Measurements from ENCODE around the gene UBE4B. TPM values are rescaled to one million over a fixed set of nuclear protein-coding genes. Genes with fewer than 3 reads are reported as not detected.

UBE4B gene
- total RNA-seq, 1 experiment from 2014 or later: 54.7 TPM

DNA sequence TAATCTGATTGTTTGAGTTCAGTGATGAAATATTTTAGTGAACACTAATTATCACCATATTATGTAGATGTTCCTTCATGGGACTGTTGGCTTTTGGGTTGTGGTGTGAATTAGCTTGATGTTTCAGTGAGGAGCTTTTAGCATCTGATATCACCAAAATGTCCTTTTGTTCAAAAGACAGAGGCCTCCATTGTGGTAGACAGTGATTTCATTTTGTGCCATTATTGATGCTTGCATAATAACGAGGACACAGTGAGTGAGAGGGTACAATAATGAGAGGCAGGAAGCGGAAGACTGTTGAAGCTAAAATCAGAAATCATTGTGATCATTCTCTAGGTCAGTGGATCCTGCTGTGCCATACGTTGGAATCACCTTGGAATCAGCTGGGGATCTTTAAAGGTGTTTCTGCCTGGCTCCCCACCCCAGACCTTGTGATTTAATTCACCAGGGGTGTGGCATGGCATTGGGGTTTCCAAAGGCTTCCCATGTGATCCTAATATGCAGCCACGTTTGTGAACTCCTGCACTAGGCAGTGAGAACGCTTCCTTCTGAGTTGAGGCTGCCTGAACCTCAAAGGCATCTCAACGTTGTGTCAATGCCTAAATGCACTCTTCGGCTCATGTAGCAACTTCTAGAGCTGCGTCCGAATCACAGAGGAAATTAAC lies 95.5 kb downstream of the UBE4B start:
- no peak overlapping the region for H3K4me3 ChIP-seq (ENCODE audit: low read depth in 2 of 2, low read length in 2 of 2)
- no peak overlapping the region for H3K27ac ChIP-seq (ENCODE audit: low read length)
- intact Hi-C loops (cut with micrococcal nuclease; ENCODE audit: unreplicated experiment): no loop called here
- TF ChIP-seq SIN3A (IDR thresholded peaks at IDR 0.05; ENCODE audit: borderline replicate concordance, insufficient read depth, low read depth, low read length) (no peak), REST (IDR thresholded peaks at IDR 0.05; ENCODE audit: insufficient read depth in 1 of 2, low read depth in 2 of 2, low read length in 1 of 2) (no peak), POLR2AphosphoS5 (IDR thresholded peaks at IDR 0.05; ENCODE audit: low read depth, low read length) (no peak), TCF7L2 (IDR thresholded peaks at IDR 0.05; ENCODE audit: low read depth, low read length) (no peak)
- TF ChIP-seq, protein P1, sequence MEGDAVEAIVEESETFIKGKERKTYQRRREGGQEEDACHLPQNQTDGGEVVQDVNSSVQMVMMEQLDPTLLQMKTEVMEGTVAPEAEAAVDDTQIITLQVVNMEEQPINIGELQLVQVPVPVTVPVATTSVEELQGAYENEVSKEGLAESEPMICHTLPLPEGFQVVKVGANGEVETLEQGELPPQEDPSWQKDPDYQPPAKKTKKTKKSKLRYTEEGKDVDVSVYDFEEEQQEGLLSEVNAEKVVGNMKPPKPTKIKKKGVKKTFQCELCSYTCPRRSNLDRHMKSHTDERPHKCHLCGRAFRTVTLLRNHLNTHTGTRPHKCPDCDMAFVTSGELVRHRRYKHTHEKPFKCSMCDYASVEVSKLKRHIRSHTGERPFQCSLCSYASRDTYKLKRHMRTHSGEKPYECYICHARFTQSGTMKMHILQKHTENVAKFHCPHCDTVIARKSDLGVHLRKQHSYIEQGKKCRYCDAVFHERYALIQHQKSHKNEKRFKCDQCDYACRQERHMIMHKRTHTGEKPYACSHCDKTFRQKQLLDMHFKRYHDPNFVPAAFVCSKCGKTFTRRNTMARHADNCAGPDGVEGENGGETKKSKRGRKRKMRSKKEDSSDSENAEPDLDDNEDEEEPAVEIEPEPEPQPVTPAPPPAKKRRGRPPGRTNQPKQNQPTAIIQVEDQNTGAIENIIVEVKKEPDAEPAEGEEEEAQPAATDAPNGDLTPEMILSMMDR (IDR thresholded peaks at IDR 0.05): no peak
- in situ Hi-C loops (cut with HindIII; ENCODE audit: low pct_unique_long_range_greater_than_20kb, low sequenced_read_pairs): no loop called here
- CTCF ChIA-PET: no interaction called here
- peaks cover 6% of the 10 kb centered on the region for H3K36me3 ChIP-seq (ENCODE audit: control insufficient read depth, insufficient read depth, low read length)
- DNase-seq (ENCODE audit: low read depth, low spot score) (no peak), ATAC-seq (no peak)
- H3K9me3 ChIP-seq (ENCODE audit: control insufficient read depth, insufficient read depth, low read depth, low read length): no peaks in the 10 kb centered on the region
- H3K4me1 ChIP-seq (ENCODE audit: control insufficient read depth, insufficient read depth, low read length): no peaks in the 10 kb centered on the region
- BruUV-seq (replicated peaks): no TSS peak
- no peaks in the 10 kb centered on the region for H3K27me3 ChIP-seq (ENCODE audit: control insufficient read depth, insufficient read depth, low read length)
- POLR2A ChIA-PET: no interaction called here

DNA sequence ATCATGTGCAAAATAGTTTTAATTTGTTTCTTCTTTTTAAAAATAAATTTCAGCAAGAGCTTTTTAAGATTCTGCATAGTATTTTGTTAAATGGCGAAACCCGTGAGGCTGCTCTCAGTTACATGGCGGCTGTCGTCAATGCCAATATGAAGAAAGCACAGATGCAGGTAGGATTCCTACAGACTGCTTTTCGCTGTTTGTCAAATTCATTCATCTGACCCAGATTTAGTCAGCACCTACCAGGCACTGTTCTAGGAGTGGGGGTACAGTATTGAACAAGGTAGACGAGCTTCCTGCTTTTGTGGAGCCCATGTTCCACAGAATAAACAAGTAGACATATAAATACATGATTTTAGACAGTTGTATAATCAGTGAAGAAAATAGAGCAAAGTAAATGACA lies 99.6 kb downstream of the UBE4B start:
- intact Hi-C loops (cut with micrococcal nuclease; ENCODE audit: unreplicated experiment): no loop called here

More for the DNA sequence above, 99.6 kb downstream of the UBE4B start:
- H3K4me3 ChIP-seq (ENCODE audit: low read depth in 2 of 2, low read length in 2 of 2): no peak overlapping the region
- POLR2A ChIA-PET: no interaction called here
- no TSS peak for BruUV-seq (replicated peaks)
- ATAC-seq (no peak), DNase-seq (ENCODE audit: low read depth, low spot score) (no peak)
- peaks cover 6% of the 10 kb centered on the region for H3K36me3 ChIP-seq (ENCODE audit: control insufficient read depth, insufficient read depth, low read length)
- in situ Hi-C loops (cut with HindIII; ENCODE audit: low pct_unique_long_range_greater_than_20kb, low sequenced_read_pairs): no loop called here
- no peaks in the 10 kb centered on the region for H3K27me3 ChIP-seq (ENCODE audit: control insufficient read depth, insufficient read depth, low read length)
- H3K27ac ChIP-seq (ENCODE audit: low read length): no peak overlapping the region
- H3K9me3 ChIP-seq (ENCODE audit: control insufficient read depth, insufficient read depth, low read depth, low read length): no peaks in the 10 kb centered on the region
- no peaks in the 10 kb centered on the region for H3K4me1 ChIP-seq (ENCODE audit: control insufficient read depth, insufficient read depth, low read length)
- CTCF ChIA-PET: no interaction called here
- TF ChIP-seq SIN3A (IDR thresholded peaks at IDR 0.05; ENCODE audit: borderline replicate concordance, insufficient read depth, low read depth, low read length) (no peak), REST (IDR thresholded peaks at IDR 0.05; ENCODE audit: insufficient read depth in 1 of 2, low read depth in 2 of 2, low read length in 1 of 2) (no peak), TCF7L2 (IDR thresholded peaks at IDR 0.05; ENCODE audit: low read depth, low read length) (no peak), POLR2AphosphoS5 (IDR thresholded peaks at IDR 0.05; ENCODE audit: low read depth, low read length) (no peak)
- TF ChIP-seq, protein P1 (IDR thresholded peaks at IDR 0.05): no peak
